Fibroblast of peridontal ligament (primary cell): ENCODE data around the gene MCRS1.

Source experiments
- DNase-seq: peaks from one replicate; pipeline ENCODE4 v3.0.0-alpha.2; 2010; ENCODE audit errors: extremely low read depth

The MCRS1 gene

DNA sequence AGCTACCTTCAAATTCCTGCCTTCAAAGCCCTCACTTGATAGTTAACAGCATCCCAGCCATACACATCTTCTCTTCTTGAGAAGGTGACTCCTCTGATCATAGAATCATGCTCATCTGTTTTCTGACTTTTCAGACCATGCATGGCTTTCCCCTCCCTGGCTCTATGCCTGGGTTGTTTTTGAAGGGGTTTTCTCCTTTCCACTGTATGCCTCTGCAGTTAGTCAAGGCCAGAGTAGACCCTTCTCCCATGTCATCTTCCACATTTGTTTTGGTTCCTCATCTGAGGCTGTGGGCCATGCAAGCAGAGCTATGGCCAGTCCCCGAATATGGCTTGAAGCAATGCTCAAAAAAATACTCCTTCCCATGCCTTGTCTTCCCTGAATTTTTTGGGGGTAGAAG is 14.3 kb upstream of the MCRS1 start:
- DNase-seq = no peak

GRCh38 chr12:49580572-49581535 is 12.9 kb upstream of the MCRS1 start:
- peak; percentile 73 for DNase-seq

GRCh38 chr12:49578471-49579112 is 10.7 kb upstream of the MCRS1 start:
- no peak for DNase-seq

DNA sequence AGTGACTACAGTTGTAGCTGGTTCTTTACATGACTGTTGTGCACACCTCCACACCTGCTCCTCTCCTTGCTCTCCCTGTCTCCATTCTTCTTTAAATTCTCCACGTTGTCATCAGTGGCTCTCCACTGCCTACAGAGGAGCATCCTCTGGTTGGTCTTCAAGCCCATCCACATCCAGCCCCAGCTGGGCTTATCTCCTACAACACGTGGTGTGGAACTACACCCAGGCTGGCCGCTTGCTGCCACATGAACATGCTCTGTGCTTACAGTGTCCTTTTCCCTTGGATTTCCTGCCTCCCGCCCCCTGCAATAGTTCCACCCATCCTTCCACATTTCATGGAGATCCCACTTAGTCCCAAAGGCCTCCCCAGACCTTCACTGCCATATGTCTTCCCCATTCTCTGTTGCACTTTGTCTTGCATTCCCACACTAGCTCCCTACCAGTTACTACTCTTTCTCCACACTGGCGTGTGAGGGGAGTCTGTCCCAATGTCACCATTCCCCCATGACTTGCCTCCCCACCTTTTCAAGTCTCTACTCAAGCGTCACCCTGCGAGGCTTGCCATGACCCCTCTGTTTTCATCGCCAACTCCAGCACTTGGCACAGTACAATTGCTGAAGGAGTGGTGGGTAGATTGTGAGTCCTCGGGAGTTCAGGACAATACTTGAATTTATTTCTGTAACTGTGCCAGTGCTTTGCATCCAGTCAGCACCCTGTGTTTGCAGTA is 9.8 kb upstream of the MCRS1 start:
- DNase-seq = no peak

GRCh38 chr12:49568442-49569162 is 660 bp upstream of the MCRS1 start:
- no peak for DNase-seq

- no peak for DNase-seq
These were observed 686 bp downstream of the MCRS1 start for GRCh38 chr12:49567302-49567610.

GRCh38 chr12:49566361-49566760 is 1.6 kb downstream of the MCRS1 start:
- DNase-seq = no peak

GRCh38 chr12:49565406-49566265 is 2.3 kb downstream of the MCRS1 start:
- no peak for DNase-seq

DNA sequence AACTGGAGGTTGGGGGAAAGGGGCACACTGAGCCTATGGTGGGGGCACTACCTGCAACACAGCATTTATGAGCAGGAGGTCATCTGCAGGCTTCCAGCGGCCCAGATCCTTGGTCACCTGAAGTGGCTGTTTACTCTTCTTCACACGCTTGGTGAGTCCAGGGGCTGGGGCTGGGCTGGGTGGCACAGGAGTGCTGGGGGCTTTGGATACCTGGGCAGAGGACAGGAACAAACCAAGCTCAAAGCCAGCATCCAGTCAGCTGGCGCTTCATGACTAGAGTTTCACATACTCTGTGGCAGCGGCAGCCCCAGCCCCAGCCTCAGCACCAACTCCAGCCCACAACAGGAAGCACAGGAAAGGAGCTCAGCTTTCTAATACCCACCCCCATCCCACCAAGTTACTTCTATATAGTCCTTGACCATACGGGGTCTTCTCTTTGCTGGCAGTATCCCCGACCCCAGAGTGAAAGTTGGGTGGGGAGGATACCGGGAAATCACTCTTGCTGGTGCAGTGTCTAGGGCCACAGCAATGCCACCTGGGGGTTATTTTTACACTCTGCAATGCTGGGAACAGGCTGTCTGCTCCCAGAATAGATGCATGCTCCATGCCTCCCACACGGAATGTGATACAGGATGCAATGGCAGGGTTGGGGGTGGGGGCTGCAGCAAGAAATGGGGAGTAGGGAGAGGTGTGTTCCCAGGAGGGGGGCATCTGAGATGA is 3.1 kb downstream of the MCRS1 start:
- DNase-seq = no peak

DNA sequence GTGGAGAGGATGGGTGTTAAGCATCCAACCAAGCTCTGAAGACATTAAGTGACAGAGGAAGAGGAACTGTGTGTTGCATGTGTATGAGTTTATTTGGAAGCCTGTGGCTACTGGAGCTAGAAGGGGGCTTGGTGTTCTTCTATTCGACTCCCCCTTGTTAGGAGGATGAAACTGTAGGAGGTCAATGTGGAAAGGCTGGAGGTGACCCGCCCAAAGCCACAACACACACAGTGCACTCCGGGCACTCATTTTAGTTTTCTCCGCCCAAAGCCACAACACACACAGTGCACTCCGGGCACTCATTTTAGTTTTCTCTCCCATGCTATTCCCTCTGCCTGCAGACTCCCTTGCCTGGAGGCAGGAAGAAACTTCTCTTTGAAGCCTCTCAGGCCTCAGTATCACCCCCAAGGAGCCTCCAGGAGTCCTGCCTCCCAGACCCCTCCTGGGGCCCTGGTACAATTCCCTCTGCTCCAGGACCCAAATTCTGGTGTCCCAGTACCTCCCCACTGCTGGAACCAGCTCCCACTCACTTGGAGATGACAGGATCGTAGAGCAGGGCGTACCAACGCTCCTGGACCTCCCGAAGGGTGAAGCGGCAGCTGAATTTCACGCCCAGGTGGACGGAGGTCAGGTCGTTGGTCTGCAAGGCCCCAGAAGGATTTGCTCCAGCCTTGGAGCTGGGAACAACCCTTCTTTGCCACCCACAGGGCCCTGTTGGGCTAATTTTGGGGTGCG is 3.8 kb downstream of the MCRS1 start:
- no peak for DNase-seq

GRCh38 chr12:49562831-49563230 is 5.1 kb downstream of the MCRS1 start:
- DNase-seq = no peak

DNA sequence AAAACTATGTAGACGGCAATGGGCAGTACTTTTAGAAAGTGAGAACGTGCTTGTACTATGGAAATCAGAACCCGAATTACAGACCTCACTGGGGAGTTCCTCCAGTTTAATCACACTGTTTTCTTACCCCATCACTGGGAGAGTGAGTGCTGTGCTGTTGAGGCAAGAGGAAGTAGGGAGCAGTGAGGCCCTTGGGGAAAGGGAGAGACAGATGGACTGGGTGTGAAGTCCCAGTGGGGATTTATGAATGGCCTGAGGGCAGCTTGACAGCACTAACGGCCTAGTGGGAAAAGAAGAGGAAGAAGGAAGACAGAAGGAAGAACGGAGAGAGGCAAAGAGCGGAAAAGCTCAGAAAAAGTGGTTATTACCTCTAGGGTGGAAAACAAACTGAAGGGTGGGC is 5.7 kb downstream of the MCRS1 start:
- no peak for DNase-seq

- no peak for DNase-seq
These were observed 7.2 kb downstream of the MCRS1 start for GRCh38 chr12:49560695-49561094.

DNA sequence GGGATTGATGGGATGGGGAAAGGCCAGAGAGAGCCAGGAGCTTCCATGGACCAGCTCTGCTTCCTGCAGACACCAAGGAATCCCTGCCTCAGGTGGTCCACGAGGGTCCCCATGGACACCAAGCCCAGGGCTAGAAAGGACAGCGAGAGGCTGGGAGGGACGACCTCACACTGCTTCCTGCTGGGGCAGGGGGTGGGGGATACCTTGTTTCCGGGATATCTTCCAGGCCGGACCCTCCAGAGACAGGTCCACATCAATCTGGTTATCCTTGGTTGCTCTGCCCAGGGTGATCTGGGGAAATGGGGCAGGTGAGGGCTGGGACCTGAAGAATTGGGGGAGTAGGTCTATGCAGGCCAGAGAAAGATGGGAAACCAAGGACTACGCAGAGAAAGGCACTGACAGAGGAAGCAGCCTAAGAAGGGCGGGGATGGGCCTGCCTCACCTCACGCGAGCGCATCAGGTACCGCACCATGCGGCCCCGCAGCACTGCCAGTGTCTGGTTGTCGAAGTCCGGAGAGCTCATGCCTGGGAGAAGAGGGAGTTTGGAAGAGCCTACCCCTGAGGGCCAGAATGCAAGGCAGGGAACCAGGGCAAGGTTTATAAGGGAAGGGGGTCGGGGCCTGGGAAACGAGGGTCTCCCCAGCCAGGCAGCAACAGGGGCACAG is 8.8 kb downstream of the MCRS1 start:
- DNase-seq = no peak

GRCh38 chr12:49558526-49558925 is 9.4 kb downstream of the MCRS1 start:
- DNase-seq = no peak

- no peak for DNase-seq
These were observed 10.1 kb downstream of the MCRS1 start for GRCh38 chr12:49557917-49558215.

DNA sequence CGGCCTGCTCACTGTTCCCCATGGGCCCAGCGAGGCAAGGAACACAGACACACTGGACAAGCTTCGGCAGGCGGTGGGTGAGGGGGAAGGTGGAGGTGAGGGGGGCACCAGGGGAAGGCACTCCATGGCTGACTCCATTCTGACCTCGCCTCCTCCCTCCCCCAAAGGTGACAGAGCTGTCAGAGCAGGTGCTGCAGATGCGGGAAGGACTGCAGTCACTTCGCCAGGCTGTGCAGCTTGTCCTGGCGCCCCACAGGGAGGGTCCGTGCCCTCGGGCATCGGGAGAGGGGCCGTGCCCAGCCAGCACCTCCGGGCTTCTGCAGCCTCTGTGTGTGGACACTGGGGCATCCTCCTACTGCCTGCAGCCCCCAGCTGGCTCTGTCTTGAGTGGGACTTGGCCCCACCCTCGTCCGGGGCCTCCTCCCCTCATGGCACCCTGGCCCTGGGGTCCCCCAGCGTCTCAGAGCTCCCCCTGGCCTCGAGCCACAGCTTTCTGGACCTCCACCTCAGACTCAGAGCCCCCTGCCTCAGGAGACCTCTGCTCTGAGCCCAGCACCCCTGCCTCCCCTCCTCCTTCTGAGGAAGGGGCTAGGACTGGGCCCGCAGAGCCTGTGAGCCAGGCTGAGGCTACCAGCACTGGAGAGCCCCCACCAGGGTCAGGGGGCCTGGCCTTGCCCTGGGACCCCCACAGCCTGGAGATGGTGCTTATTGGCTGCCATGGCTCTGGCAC is 10.6 kb downstream of the MCRS1 start:
- DNase-seq = no peak

DNA sequence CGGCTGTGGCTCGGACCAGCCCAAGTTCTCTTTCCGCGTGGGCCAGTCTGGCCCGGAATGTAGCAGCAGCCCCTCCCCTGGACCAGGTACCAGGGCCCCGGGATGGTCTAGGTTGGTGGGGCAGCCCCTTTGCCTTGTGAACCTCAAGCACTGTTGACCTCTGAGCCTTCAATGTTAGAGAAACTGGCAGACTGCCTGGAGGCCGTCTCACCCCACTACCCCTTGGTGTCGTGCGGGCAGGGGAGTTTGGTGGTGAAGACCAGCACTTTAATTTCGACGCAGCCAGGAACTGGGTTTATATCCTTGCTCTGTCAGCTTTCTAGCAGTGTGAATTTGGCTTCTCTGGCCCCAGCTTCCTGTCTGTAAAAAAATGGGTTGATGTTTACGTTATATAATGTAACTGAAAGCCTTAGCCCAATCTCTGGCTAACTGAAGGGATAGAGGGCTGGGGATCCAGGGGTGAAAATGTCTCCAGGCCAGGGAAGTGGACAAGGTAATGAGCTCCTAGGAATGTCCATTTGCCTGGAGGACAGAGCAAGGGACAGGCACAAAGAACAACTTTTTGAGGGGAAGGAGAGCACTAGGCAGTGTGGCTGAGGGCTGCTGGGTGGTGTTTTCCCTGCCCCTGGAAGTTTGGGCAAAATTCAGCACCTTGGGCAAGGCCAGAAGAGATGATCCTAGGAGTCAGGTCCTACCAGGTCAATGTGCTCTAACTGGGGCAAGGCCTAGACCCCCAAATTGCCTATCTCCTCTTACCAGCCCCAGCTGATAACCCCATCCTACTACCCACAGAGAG is 11.4 kb downstream of the MCRS1 start:
- DNase-seq = no peak
